Heart left ventricle (tissue), 16 donors: ENCODE measurements around the gene CHRNA3. TPM values are rescaled to one million over a fixed set of nuclear protein-coding genes. Genes with fewer than 3 reads are reported as not detected.

Source experiments
- ATAC-seq, 4 donors: fragments of 200-7000 bp; cut with Tn5 transposase; one replicate each; pipeline ENCODE4 v1.9.1; 2020 to 2022; ENCODE audit warnings: moderate library complexity in 4 of 4, mild to moderate bottlenecking in 3 of 4, moderate number of reproducible peaks in 1 of 4
- DNase-seq, 5 donors: peaks; one replicate each; pipeline ENCODE4 v3.0.0-alpha.2; 2020
- H3K27ac ChIP-seq, 12 donors: fragments of 200-600 bp; sonication (generic) in 4 of 12; one replicate each; pipeline versions ENCODE4 v1.5.0 to v1.8.0; 2016 to 2022; ENCODE audit warnings: mild to moderate bottlenecking in 2 of 12
- H3K27me3 ChIP-seq, 9 donors: fragments of 200-600 bp; sonication (generic) in 2 of 9; one replicate each; pipeline versions ENCODE4 v1.5.1 to v1.8.0; 2016 to 2022; ENCODE audit warnings: mild to moderate bottlenecking in 3 of 9
- H3K36me3 ChIP-seq, 9 donors: fragments of 200-600 bp; sonication (generic) in 2 of 9; one replicate each; pipeline versions ENCODE4 v1.5.0 to v1.8.0; 2018 to 2022; ENCODE audit warnings: mild to moderate bottlenecking in 2 of 9
- H3K4me1 ChIP-seq, 12 donors: fragments of 200-600 bp; sonication (generic) in 4 of 12; one replicate each; pipeline versions ENCODE4 v1.5.0 to v1.8.0; 2016 to 2022; ENCODE audit warnings: mild to moderate bottlenecking in 3 of 12
- H3K4me3 ChIP-seq, 12 donors: fragments of 200-600 bp; sonication (generic) in 4 of 12; one replicate each; pipeline versions ENCODE4 v1.5.0 to v1.8.0; 2017 to 2022; ENCODE audit warnings: mild to moderate bottlenecking in 9 of 12, moderate library complexity in 4 of 12
- H3K9me3 ChIP-seq, 12 donors: fragments of 200-600 bp; sonication (generic) in 4 of 12; one replicate each; pipeline versions ENCODE4 v1.5.0 to v1.8.0; 2016 to 2022; ENCODE audit warnings: mild to moderate bottlenecking in 1 of 12
- POLR2A ChIP-seq, 2 donors: fragments of 450-650 bp; IDR thresholded peaks; one replicate each; pipeline ENCODE4 v1.6.1; 2017; ENCODE audit warnings: antibody characterized with exemption in 2 of 2, mild to moderate bottlenecking in 2 of 2, moderate library complexity in 2 of 2
- WGBS, 4 donors: extraction: QIAGEN DNeasy Blood & Tissue Kit in 2 of 4; methylation state at CpG; one replicate each; pipeline versions ENCODE4 v1.1.5 to v1.1.7; 2013 to 2018; 5-methylcytosine and 5-hydroxymethylcytosine counted together
- intact Hi-C, 10 donors: fragments of 100-400 bp; cut with DNase I; formaldehyde crosslinking; loops; one replicate each; pipeline versions ENCODE4 v1.11.1 to v1.14.2; 2022
- polyA plus RNA-seq, 2 donors: library from polyadenylated mRNA; stranded (reverse); fragments of 200-250 nt; gene quantifications; one replicate each; pipeline ENCODE4 v1.2.3, GENCODE V29; 2013
- total RNA-seq, 9 donors: library from RNA; depleted of rRNA in 2 of 9; stranded (reverse); fragments of >200 nt in 2 of 9; fragmentation: NEBNext Ultra II Directional in 3 of 9; extraction: Animal tissue kit (Norgen Biotek cat#: 25700) in 3 of 9; gene quantifications; one replicate each; pipeline versions ENCODE4 v1.1.0 to v1.2.4, GENCODE V29; 2016 to 2023
- TF ChIP-seq, protein P1 (sequence below), 12 donors: fragments of 200-600 bp; sonication (generic) in 4 of 12; IDR thresholded peaks; one replicate each; pipeline versions ENCODE4 v1.5.0 to v1.8.0; 2018 to 2022; ENCODE audit warnings: antibody characterized with exemption in 12 of 12, mild to moderate bottlenecking in 5 of 12
- donor health status: ischemic (EF 13 %, LVEDD 7.1; RV severe dilation, severe dysfunction).
- donor health status: healthy with polysubstance abuse.
- donor health status: DM: no; HTN: yes; CAD: no.
- donor health status: DM: no; HTN: no; CAD: no.
- donor health status: ischemic (EF 25% LVEDD 6.9; RV normal size, moderate dysfunction).
- donor health status: ischemic (EF 25% LVEDD 5.7; RV mildly dilated, moderate dysfunction).
- donor health status: healthy.
- donor health status: DM: yes; HTN: yes; CAD: no.
- donor health status: ischemic (EF 35%, LVEDD 5.7; RV mildly dilated, moderate dysfunction).
- donor health status: nonischemic (EF 11% LVEDD 7.7; RV severe dilation, severe dysfunction).
- donor health status: DM: yes; HTN: yes; CAD: no.
- donor health status: PGD.
- donor health status: ischemic (EF 29% LVEDD 5.4; RV normal size, mild dysfunction).
- donor health status: nonischemic (EF 23%, LVEDD 6.1; RV moderate dilation, normal function).

The CHRNA3 gene
- total and polyA plus RNA-seq, 11 donors, result 0.06 to 6.9 (median 0.30) TPM; not detected in 4

DNA sequence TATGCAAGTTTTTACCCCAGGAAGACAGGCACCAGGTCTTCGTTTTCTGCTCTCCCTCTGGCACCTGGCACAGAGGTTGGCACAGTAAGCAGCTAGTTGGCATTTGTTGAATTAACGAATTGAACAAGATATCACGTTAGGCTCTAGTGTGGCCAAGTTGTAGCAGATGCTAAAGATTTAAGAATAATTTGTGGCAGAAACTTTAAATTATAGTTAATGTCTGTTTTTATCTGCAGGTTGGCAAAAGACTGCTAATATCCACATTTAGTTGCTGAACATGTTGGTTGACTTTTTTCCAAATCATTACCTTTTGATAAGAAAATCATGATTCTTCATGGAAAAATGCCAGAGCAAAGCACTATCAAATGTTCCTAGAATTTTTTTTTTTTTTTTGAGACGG is 47.4 kb downstream of the CHRNA3 start:
- 59 to 90% (median 62%) methylated on average over 4 of the region's 4 CpGs for WGBS, 4 donors
- no peak overlapping the region for H3K27ac ChIP-seq
- DNase-seq, result no peak
- no peak for TF ChIP-seq POLR2A (IDR thresholded peaks at IDR 0.05)
- TF ChIP-seq, protein P1, sequence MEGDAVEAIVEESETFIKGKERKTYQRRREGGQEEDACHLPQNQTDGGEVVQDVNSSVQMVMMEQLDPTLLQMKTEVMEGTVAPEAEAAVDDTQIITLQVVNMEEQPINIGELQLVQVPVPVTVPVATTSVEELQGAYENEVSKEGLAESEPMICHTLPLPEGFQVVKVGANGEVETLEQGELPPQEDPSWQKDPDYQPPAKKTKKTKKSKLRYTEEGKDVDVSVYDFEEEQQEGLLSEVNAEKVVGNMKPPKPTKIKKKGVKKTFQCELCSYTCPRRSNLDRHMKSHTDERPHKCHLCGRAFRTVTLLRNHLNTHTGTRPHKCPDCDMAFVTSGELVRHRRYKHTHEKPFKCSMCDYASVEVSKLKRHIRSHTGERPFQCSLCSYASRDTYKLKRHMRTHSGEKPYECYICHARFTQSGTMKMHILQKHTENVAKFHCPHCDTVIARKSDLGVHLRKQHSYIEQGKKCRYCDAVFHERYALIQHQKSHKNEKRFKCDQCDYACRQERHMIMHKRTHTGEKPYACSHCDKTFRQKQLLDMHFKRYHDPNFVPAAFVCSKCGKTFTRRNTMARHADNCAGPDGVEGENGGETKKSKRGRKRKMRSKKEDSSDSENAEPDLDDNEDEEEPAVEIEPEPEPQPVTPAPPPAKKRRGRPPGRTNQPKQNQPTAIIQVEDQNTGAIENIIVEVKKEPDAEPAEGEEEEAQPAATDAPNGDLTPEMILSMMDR (IDR thresholded peaks at IDR 0.05), result no peak
- no peaks in the 10 kb centered on the region for H3K36me3 ChIP-seq
- peaks cover 0 to 2% (median 0%) of the 10 kb centered on the region in 12 donors for H3K4me1 ChIP-seq
- intact Hi-C loops, result no loop called here
- H3K4me3 ChIP-seq, result no peak overlapping the region
- peaks cover 0 to 12% (median 0%) of the 10 kb centered on the region in 9 donors for H3K27me3 ChIP-seq
- H3K9me3 ChIP-seq, result no peaks in the 10 kb centered on the region
- ATAC-seq, result no peak

DNA sequence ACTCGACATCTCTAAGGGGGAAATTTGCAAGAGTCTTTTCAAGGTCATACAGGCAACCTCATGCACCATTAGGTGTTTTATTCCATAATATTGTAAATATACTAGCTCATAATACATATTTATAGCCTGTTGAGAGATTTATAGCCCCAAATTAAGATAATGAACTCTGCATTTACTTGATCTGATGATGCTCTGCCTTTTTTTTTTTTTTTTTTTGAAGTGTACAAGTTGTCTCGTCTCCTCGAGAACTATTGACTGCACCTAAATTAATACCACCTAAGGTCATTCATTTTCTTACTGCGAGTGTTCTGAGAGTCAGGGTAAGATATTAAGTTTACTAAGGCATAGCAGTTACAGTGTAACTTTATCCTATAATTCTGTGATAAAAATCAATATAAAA is 49.4 kb downstream of the CHRNA3 start:
- H3K36me3 ChIP-seq, result no peaks in the 10 kb centered on the region
- no peak overlapping the region for H3K27ac ChIP-seq
- peaks cover 0 to 20% (median 4%) of the 10 kb centered on the region in 9 donors for H3K27me3 ChIP-seq
- intact Hi-C loops, result no loop called here
- ATAC-seq, result no peak
- no peak for DNase-seq
- no peaks in the 10 kb centered on the region for H3K9me3 ChIP-seq
- 66 to 88% (median 84%) methylated on average over 4 of the region's 4 CpGs for WGBS, 4 donors
- TF ChIP-seq, protein P1 (IDR thresholded peaks at IDR 0.05), result no peak
- no peak for TF ChIP-seq POLR2A (IDR thresholded peaks at IDR 0.05)
- peaks cover 0 to 5% (median under 1%) of the 10 kb centered on the region in 12 donors for H3K4me1 ChIP-seq
- no peak overlapping the region for H3K4me3 ChIP-seq

DNA sequence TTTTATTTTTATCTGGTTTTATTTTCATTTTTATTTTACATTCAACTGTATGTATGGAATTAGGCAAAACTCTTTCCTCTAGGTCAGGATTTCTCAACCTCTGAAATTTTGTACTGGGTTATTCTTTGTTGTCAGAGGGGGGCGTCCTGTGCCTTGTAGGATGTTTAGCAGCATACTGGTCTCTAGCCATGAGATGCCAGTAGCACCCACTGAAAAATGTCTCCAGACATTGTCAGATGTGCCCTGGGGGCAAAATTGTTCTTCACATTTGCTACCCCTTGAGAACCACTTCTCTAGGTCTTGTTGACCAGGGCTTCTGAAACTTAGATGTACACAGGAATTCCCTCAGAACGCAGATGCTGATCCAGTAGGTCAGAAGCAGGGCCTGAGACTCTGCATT is 50.1 kb downstream of the CHRNA3 start:
- H3K9me3 ChIP-seq, result no peaks in the 10 kb centered on the region
- H3K27ac ChIP-seq, result no peak overlapping the region
- WGBS, 4 donors, result 87 to 96% (median 90%) methylated on average over 2 of the region's 2 CpGs
- ATAC-seq (no peak), DNase-seq (no peak)
- TF ChIP-seq, protein P1 (IDR thresholded peaks at IDR 0.05), result no peak
- no peak for TF ChIP-seq POLR2A (IDR thresholded peaks at IDR 0.05)
- no peak overlapping the region for H3K4me3 ChIP-seq
- no peaks in the 10 kb centered on the region for H3K36me3 ChIP-seq
- intact Hi-C loops, result no loop called here
- peaks cover 0 to 27% (median 5%) of the 10 kb centered on the region in 9 donors for H3K27me3 ChIP-seq
- H3K4me1 ChIP-seq, result peaks cover 0 to 11% (median 7%) of the 10 kb centered on the region in 12 donors

DNA sequence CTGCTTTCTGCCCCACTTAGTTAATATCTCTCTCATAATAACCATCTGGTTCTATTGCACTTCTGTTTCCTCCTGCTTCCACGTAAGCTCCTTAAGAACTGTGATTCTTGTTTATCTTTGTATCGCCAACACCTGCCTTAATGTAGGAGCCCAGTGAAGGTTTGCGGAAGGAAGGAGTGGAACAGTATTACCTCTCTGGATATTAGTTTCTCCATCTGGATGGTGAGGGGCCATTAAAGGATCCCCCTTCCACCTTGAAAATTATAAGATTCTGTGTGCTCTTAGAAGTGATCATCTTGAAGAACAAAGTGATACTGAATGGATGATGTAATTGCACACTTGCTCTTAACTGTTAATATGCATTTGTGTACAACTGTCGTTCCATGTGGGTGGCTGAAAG is 53.3 kb downstream of the CHRNA3 start:
- H3K4me3 ChIP-seq, result no peak overlapping the region
- no peak for TF ChIP-seq POLR2A (IDR thresholded peaks at IDR 0.05)
- TF ChIP-seq, protein P1 (IDR thresholded peaks at IDR 0.05), result no peak
- H3K27me3 ChIP-seq, result peaks cover 0 to 28% (median 5%) of the 10 kb centered on the region in 9 donors
- WGBS, 4 donors, result 82 to 86% (median 83%) methylated on average over 4 of the region's 4 CpGs
- no peaks in the 10 kb centered on the region for H3K36me3 ChIP-seq
- no peak overlapping the region for H3K27ac ChIP-seq
- intact Hi-C loops, result no loop called here
- peaks cover 0 to 18% (median 8%) of the 10 kb centered on the region in 12 donors for H3K4me1 ChIP-seq
- no peaks in the 10 kb centered on the region for H3K9me3 ChIP-seq
- DNase-seq, result no peak
- no peak for ATAC-seq
